Measurements from ENCODE around the gene UVRAG.

Gene UVRAG

DNA sequence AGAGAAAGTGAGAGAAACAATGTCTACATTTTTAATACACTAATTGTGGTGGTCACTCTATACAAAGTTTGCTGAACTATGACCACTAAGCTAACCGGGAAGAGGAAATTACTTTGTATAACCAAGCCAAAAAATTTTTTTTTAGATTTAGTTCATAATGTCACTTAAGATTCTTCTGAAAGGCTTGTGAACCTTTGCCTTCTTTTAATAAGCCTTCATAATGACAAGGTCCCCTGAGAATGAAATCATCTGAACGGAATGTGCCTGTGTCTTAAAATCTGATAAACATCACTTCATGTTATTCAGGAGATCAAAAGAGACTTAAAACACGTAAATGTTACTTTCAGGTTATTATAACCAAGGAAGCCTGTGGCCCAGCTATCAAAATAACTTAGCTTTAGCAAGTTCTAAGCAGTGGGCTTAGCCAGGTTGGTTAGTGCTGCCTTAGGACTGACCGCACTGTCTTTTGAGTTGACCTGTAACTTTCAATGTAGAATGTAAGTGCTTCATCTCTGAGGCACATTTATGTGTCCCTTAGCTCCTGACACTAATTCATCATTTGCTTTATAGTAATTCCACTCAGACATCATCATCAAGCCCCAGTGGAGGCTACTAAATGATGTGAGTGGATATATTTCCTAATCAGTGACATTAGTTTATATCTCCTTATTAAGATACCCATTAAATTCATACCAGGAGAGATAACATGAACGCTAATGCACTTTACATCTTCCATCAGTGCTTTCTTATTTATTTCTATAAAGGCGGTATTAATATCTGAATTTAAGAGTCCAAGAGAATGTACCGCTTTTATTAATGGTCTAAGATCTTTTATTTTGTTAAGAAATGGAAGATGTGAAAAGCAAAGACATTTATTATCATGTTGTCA is 268.8 kb downstream of the UVRAG start:
- DNase-seq, result no peak

DNA sequence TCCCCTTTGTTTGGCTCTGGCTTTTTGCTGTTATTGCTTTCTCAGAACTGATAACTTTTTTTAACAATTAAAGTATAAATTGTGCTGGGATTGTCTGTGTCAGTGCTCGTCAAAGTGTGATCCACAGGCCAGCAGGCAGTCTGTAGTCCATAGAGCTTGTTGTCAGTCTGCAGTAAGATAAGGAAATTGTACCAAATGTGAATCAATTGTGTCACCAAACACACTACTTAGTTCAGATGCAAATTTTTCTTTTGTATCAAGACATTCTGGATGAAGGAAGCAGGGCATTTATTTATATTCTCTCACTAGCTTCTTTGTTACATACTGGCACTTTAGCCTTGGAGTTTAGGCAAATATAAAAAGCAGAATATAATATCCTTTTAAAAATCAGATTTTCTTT is 270.3 kb downstream of the UVRAG start:
- DNase-seq, result no peak

GRCh38 chr11:76086743-76087635 is 272.0 kb downstream of the UVRAG start:
- DNase-seq, result no peak

GRCh38 chr11:76087749-76088148 is 272.7 kb downstream of the UVRAG start:
- DNase-seq, result no peak

DNA sequence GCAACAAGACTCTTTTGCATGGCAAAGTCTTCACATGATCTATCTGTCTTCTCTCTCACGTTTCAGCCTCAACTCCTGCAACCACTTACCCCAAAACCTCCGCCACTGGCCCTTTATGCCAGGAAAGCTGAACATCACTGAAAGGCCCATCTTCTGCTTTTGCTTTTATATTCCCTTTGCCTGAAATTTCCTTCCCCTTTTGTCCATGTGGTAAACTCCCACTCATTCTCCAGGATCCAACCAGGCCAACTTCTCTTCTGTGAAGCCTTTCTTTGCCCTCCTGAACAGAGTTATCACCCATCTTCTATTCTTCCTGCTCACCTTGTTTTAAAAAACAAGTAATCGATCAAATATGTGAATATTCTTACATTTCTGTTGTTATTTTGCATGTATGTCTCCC is 273.5 kb downstream of the UVRAG start:
- DNase-seq, result no peak

DNA sequence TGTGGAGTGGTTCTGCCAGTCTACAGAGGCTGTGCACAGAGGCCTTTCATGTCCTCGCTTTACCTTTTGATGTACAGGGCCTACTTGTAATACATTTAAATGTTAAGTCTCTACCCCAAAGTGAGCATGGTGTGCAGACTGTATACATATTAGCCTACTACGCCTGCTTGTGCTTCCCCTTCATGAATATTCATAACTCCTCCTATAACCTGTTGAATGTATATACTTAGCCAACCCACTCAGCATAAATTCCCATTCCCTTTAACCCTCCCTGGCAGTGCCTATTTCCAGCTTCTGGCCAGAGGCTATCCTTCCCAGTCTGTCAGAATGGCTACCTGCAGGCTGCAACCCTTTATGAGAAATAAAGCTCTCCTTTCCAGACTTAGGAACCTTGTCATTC is 275.2 kb downstream of the UVRAG start:
- no peak for DNase-seq

- no peak for DNase-seq
These were observed 275.8 kb downstream of the UVRAG start for GRCh38 chr11:76090821-76091220.

DNA sequence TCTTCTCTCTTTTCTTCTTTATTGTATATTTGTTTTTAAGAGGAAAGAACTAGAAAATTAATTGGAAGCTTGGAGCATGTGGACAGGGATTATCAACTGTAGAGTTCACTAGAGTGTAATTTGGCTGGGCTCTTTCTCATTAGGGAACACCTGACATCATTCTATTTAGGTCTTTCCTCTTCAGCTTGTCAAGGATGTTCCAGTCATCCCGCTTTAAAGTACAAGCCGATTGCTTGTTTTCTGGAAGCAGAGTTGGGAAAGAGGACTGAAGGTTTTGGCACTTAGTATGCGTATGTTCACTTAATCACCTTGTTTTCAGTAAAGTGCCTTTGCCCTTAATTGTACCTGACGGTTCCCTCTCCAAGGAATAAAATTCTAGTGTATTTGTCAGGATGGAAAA is 279.7 kb downstream of the UVRAG start:
- DNase-seq, result no peak

GRCh38 chr11:76095891-76096290 is 280.9 kb downstream of the UVRAG start:
- DNase-seq, result no peak

GRCh38 chr11:76096552-76096951 is 281.5 kb downstream of the UVRAG start:
- no peak for DNase-seq

DNA sequence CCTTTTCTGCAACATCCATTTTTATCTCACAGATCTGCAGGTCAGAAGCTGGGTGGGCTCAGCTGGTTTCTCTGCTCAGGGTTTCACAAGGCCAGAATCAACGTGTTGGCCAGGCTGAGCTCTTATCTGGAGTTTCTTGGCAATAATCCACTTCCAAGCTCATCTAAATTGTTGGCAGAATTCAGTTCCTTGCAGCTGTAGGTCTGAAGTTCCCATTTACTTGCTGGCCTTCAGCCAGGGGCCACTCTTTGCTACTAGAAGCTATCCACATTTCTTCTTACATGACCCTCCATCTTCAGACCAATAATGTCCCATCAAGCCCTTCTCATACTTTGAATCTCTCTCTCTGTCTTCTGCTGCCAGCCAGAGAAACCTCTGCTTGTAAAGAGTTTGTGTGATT is 287.8 kb downstream of the UVRAG start:
- no peak for DNase-seq

- no peak for DNase-seq
These were observed 288.4 kb downstream of the UVRAG start for GRCh38 chr11:76103460-76103859.

DNA sequence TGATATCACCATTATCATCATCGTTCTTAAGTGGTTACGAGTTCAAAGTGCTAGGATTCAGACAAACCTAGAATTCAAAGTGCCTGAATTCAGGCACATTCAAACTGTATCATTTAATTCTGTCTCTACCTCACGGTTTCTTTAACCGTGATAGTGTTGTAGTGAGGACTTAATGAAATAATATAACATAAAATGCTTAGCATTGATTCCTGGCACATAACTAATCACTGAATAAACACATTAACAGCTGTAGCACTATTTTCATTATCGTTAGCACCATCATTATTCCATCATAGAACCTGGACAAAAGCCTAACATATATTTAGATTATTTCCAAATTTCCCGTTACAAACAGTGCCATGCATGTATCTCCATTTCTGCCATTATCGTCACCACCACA is 289.3 kb downstream of the UVRAG start:
- no peak for DNase-seq

- no peak for DNase-seq
These were observed 290.6 kb downstream of the UVRAG start for GRCh38 chr11:76105637-76106036.

DNA sequence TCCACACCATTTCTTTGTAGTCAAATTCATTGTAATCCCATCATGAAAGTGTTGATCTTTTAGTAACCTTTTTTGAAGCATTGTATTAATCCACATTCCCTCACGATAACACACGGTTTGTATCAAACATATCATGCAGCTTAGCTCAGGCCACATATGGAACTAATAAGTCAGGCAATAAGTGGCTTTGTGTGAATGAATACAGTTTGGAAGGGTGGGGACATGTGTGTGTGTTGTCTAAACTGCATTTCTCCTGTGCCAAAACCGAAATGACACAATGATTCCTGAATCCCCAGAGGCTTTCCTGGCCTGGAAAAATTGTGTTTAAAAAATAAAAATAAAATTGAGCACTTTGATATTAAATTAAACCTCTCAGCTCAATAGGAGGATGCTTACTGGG is 293.0 kb downstream of the UVRAG start:
- no peak for DNase-seq

DNA sequence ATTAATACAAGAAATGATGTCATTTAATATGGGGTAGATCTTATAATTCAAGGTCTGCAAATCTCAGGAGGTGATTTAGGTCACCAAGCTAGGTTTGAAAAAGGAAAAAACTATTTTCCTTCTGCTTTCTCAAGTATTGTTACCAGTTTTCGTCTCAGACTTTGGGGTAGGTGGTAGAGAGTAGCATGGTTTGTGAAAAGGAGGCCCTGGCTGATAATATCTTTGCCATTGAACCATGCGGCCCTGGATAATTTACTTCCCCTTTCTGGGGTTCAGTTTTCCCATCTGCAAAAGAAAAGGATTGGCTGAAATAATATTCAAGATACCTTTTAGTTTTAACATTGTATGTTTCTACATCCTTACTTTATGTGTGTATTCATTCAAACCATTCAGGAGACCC is 299.2 kb downstream of the UVRAG start:
- DNase-seq, result no peak

DNA sequence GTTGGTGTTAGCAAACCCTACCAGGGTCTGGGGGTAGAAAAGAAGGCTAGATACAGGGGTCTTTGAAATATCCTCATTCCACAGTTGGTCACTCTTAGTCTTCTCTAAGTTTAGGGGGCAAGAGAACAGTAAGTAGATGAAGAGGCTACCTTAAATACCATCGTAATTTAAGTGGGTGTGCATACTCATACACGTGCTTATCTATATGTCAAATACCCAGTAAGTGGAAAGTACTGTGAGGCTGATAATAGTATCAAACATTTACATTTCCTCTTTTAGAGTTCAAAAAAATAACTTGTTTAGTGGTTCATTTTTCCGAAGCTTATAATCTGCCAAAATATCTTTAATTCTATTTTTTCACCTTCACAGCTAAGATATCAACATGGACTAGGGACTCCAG is 300.5 kb downstream of the UVRAG start:
- DNase-seq, result no peak

DNA sequence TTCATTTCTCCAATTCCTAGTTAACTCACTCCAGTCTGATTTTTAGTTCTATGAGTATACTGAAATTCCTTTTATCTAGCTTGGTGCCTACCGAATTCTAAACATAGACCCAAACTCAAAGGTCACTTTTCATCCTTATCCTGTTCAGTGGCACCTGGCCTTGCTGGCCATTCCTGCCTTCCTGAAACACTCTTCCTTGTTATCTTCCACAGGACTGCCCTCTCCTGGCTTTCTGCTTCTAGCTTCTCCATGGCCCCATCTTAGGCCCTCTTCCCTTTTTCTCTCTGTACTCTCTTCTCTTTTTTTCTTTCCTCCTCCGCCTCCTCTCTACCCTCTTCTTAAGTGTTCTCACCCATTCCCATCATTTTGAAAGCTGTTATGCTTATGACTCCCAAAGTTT is 304.0 kb downstream of the UVRAG start:
- DNase-seq, result no peak

DNA sequence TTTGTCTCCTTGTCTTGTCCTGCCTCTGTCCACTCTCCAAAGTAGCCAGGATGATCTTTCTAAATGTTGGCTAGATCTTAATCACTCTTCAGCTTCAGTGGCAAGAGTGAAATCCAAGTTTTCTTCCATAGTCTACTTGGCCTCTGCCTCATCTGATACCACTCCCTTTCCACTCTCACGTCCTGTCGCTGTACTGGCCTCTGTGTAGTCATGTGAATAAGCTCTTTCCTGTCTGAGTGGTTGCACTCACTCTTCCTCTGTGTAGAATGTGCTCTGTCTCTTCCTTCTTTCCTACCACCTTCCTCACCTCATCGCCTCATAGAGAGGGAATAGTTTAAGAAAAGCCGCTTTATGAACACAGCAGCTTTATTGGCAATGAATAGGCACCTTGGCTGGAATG is 304.8 kb downstream of the UVRAG start:
- no peak for DNase-seq

DNA sequence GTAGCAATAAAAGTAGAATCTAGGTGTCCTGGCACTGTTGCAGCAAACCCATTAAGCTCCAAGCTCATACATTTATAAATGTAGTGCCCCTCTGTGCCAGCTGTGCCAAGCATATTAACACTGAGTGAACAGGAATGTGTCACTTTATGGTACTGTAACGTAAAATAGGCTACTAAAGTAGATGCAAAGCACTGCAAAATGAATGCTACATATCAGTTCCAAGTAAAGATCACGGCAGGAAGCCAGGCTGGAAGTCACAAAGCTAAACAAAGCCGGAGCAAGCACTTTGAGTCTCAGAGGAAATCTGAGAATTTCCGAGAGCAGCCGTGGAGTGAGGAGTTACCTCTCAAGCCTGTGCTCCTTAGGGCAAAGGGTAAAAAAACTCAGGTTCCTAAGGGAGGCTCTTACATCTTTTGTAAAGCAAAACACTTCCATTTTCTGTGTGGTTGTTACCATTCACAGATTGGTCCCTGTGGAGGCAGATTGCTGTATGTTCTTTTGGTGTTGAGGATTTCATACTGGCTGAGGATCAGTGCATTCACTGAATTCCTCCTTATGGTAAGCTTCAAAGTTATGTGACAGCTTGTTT is 305.6 kb downstream of the UVRAG start:
- DNase-seq, result no peak

DNA sequence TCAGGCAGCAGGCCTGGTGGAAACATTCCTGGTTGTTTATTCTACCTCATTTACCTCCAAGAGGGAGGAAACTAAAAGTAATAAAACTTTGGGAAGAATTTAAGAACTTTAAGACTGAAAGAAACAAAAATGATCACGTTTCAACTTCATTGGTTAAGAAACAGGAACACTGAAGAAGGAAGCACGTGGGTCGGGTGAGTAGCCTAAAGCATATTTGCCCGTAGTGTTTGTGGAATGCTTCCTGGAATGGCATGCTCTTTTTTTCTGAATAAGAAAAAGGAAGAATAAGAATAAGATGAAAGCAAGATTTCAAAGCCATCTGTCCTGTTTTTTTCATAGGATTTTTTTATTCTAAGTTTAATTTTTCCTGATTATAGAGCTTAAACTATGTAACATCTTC is 308.2 kb downstream of the UVRAG start:
- no peak for DNase-seq

GRCh38 chr11:76124905-76125770 is 310.1 kb downstream of the UVRAG start:
- DNase-seq, result no peak

DNA sequence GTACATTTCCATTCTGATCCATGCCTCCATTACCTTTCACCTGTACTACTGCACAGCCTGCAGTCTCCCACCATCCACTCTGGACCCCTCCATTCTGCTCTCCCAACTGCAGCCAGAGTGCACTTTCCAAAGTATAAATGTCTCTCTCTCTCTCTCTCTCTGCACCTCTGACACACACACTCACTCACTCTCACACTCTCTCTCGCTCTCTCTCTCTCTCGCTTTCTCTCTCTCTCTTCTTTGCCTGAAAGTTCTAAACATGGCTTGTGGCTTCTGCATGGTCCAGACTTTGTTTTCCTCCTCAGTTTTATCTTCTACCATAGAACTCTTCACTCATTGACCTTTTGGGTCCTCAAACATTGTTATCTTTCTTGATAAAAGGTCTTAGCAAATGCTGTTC is 314.7 kb downstream of the UVRAG start:
- no peak for DNase-seq
